Right cardiac atrium (tissue), 5 donors: ENCODE measurements around the gene SHISA9. TPM values are rescaled to one million over a fixed set of nuclear protein-coding genes. Genes with fewer than 3 reads are reported as not detected.
"Not testable (repeated sequence)": the region's sequence is repeated elsewhere in the genome, so short reads cannot be mapped to it uniquely, and the experiment has no call there.

Experiments
- ATAC-seq, 2 donors: fragments of 200-7000 bp; cut with Tn5 transposase; one replicate each; pipeline versions ENCODE4 v1.8.0 to v1.9.1; 2020; ENCODE audit warnings: moderate library complexity in 2 of 2, mild to moderate bottlenecking in 1 of 2
- DNase-seq, 3 donors: peaks; one replicate each; pipeline ENCODE4 v3.0.0-alpha.2; 2020
- H3K27ac ChIP-seq: one replicate; pipeline ENCODE4 v1.5.1; 2013; ENCODE audit warnings: mild to moderate bottlenecking, low read length, control low read depth, moderate library complexity
- H3K27me3 ChIP-seq: one replicate; pipeline ENCODE4 v1.6.1; 2013; ENCODE audit not compliant: control insufficient read depth, insufficient read depth
- H3K4me1 ChIP-seq: one replicate; pipeline ENCODE4 v1.6.1; 2013; ENCODE audit warnings: low read length; ENCODE audit not compliant: control insufficient read depth, insufficient read depth
- H3K4me3 ChIP-seq: one replicate; pipeline ENCODE4 v1.5.1; 2013; ENCODE audit warnings: low read length, control low read depth
- H3K9me3 ChIP-seq: one replicate; pipeline ENCODE4 v1.6.1; 2013; ENCODE audit warnings: low read length; ENCODE audit not compliant: control insufficient read depth
- WGBS: extraction: QIAGEN DNeasy Blood & Tissue Kit; methylation state at CpG from one replicate; pipeline ENCODE4 v1.1.7; 2013; 5-methylcytosine and 5-hydroxymethylcytosine counted together
- intact Hi-C, 4 donors: fragments of 100-400 bp; cut with DNase I; formaldehyde crosslinking; loops; one replicate each; pipeline versions ENCODE4 v1.11.0 to v1.14.0; 2022 to 2023
- long read RNA-seq, 4 donors: library from polyadenylated mRNA; unstranded; transcript quantifications; one replicate each; pipeline ENCODE4 v2.0.0, GENCODE V29; 2020 to 2021
- polyA plus RNA-seq: library from polyadenylated mRNA; stranded (reverse); fragments of 200-250 nt; gene quantifications from one replicate; pipeline ENCODE4 v1.2.3, GENCODE V29; 2013
- total RNA-seq, 4 donors: library from RNA; stranded (reverse); fragmentation: NEBNext Ultra II Directional; extraction: Animal tissue kit (Norgen Biotek cat#: 25700); gene quantifications; one replicate each; pipeline ENCODE4 v1.2.1, GENCODE V29; 2021
- donor health status: healthy with polysubstance abuse.
- donor health status: DM: no; HTN: yes; CAD: no.
- donor health status: DM: no; HTN: no; CAD: no.
- donor health status: DM: no; HTN: yes; CAD: no; lungs with severe emphysema.
- donor health status: DM: yes; HTN: yes; CAD: no.

The SHISA9 gene
- total RNA-seq, result 1 to 10 TPM in 2 of 4 donors, under 1 TPM in 2; 0.28 to 1.8 (median 0.82) TPM
- polyA plus RNA-seq, result 0.34 TPM
- long read RNA-seq, donor 1, full-length matches to known transcripts, result 2 of 2 reads
- long read RNA-seq, donor 1, partial matches to known transcripts, result 0 of 2 reads
- long read RNA-seq, donor 1, other reads (novel, unspliced or antisense), result 0 of 2 reads
- long read RNA-seq, donor 2, full-length matches to known transcripts, result 1 of 1 reads
- long read RNA-seq, donor 2, partial matches to known transcripts, result 0 of 1 reads
- long read RNA-seq, donor 2, other reads (novel, unspliced or antisense), result 0 of 1 reads
- long read RNA-seq, donor 3, result 0 reads
- long read RNA-seq, donor 4, result 0 reads

- DNase-seq, result no peak
- H3K27ac ChIP-seq, result no peak within 1 kb of the TSS
- H3K27me3 ChIP-seq, result no peaks in the 10 kb centered on the region
These were observed at the start of gene SHISA9 for GRCh38 chr16:12901597-12902461. Gene SHISA9, plus strand, starts transcription at chr16:12901598.

GRCh38 chr16:12853972-12854371 lies 47.4 kb upstream of the SHISA9 start:
- 92% methylated on average over 3 of the region's 3 CpGs for WGBS
- intact Hi-C loops, result no loop called here
- no peak overlapping the region for H3K4me3 ChIP-seq
- H3K9me3 ChIP-seq, result no peaks in the 10 kb centered on the region
- ATAC-seq (no peak), DNase-seq (no peak)
- H3K4me1 ChIP-seq, result no peaks in the 10 kb centered on the region
- no peak overlapping the region for H3K27ac ChIP-seq
- H3K27me3 ChIP-seq, result no peaks in the 10 kb centered on the region

More at GRCh38 chr16:12901597-12902461, at the start of gene SHISA9:
- 1% methylated on average over 110 of the region's 110 CpGs for WGBS
- Histone ChIP-seq H3K4me1 (no peaks in the 10 kb centered on the region), H3K4me3 (peak within 1 kb of the TSS; percentile 17), H3K9me3 (no peaks in the 10 kb centered on the region)
- intact Hi-C loops, result no loop called here
- no peak for ATAC-seq

GRCh38 chr16:12857435-12857834 lies 44.0 kb upstream of the SHISA9 start:
- DNase-seq, H3K27ac ChIP-seq, H3K9me3 ChIP-seq, ATAC-seq, H3K4me1 ChIP-seq, intact Hi-C loops, H3K27me3 ChIP-seq, H3K4me3 ChIP-seq: not testable (repeated sequence)
- 86% methylated on average over 2 of the region's 2 CpGs for WGBS

GRCh38 chr16:12862327-12862726 lies 39.1 kb upstream of the SHISA9 start:
- no peaks in the 10 kb centered on the region for H3K9me3 ChIP-seq
- ATAC-seq, result no peak
- no peak for DNase-seq
- no peaks in the 10 kb centered on the region for H3K27me3 ChIP-seq
- no peak overlapping the region for H3K4me3 ChIP-seq
- no peak overlapping the region for H3K27ac ChIP-seq
- intact Hi-C loops, result no loop called here
- 84% methylated on average over 22 of the region's 22 CpGs for WGBS
- no peaks in the 10 kb centered on the region for H3K4me1 ChIP-seq

- Histone ChIP-seq H3K9me3 (no peaks in the 10 kb centered on the region), H3K4me1 (no peaks in the 10 kb centered on the region), H3K27me3 (no peaks in the 10 kb centered on the region), H3K27ac (no peak overlapping the region), H3K4me3 (no peak overlapping the region)
- 80% methylated on average over 5 of the region's 5 CpGs for WGBS
- ATAC-seq, result no peak
- DNase-seq, result no peak
- intact Hi-C loops, result no loop called here
These were observed 38.5 kb upstream of the SHISA9 start for GRCh38 chr16:12862941-12863340.

GRCh38 chr16:12866981-12867551 lies 34.3 kb upstream of the SHISA9 start:
- ATAC-seq, result no peak

GRCh38 chr16:12868169-12868568 lies 33.2 kb upstream of the SHISA9 start:
- H3K4me1 ChIP-seq, result no peaks in the 10 kb centered on the region
- intact Hi-C loops, result no loop called here
- WGBS, result 70% methylated on average over 3 of the region's 3 CpGs
- ATAC-seq (no peak), DNase-seq (no peak)
- H3K27ac ChIP-seq, result no peak overlapping the region
- H3K9me3 ChIP-seq, result peaks cover 2% of the 10 kb centered on the region
- H3K27me3 ChIP-seq, result no peaks in the 10 kb centered on the region
- no peak overlapping the region for H3K4me3 ChIP-seq

More at GRCh38 chr16:12866981-12867551, 34.3 kb upstream of the SHISA9 start:
- WGBS, result 63% methylated on average over 3 of the region's 3 CpGs
- H3K4me1 ChIP-seq, result no peaks in the 10 kb centered on the region
- intact Hi-C loops, result no loop called here
- H3K27me3 ChIP-seq, result no peaks in the 10 kb centered on the region
- no peak for DNase-seq
- H3K9me3 ChIP-seq, result peaks cover 2% of the 10 kb centered on the region
- H3K4me3 ChIP-seq, result no peak overlapping the region
- H3K27ac ChIP-seq, result no peak overlapping the region

GRCh38 chr16:12868788-12869187 lies 32.6 kb upstream of the SHISA9 start:
- WGBS, result 86% methylated on average over 8 of the region's 8 CpGs
- Histone ChIP-seq H3K27me3 (no peaks in the 10 kb centered on the region), H3K9me3 (peaks cover 2% of the 10 kb centered on the region), H3K27ac (no peak overlapping the region), H3K4me3 (no peak overlapping the region), H3K4me1 (no peaks in the 10 kb centered on the region)
- intact Hi-C loops, result no loop called here
- DNase-seq (no peak), ATAC-seq (no peak)

- no peak overlapping the region for H3K4me3 ChIP-seq
- H3K4me1 ChIP-seq, result no peaks in the 10 kb centered on the region
These were observed 31.5 kb upstream of the SHISA9 start for GRCh38 chr16:12869698-12870427.

GRCh38 chr16:12871784-12872183 lies 29.6 kb upstream of the SHISA9 start:
- 55% methylated on average over 1 of the region's 1 CpG for WGBS
- DNase-seq (no peak), ATAC-seq (no peak)
- Histone ChIP-seq H3K9me3 (peaks cover 2% of the 10 kb centered on the region), H3K27me3 (no peaks in the 10 kb centered on the region), H3K4me3 (no peak overlapping the region), H3K27ac (no peak overlapping the region), H3K4me1 (no peaks in the 10 kb centered on the region)
- intact Hi-C loops, result no loop called here

More at GRCh38 chr16:12869698-12870427, 31.5 kb upstream of the SHISA9 start:
- Histone ChIP-seq H3K27ac (no peak overlapping the region), H3K27me3 (no peaks in the 10 kb centered on the region), H3K9me3 (peaks cover 2% of the 10 kb centered on the region)
- ATAC-seq, result no peak
- intact Hi-C loops, result no loop called here
- WGBS, result 79% methylated on average over 5 of the region's 5 CpGs
- no peak for DNase-seq
